Kidney (tissue), 14 donors: Measurements from ENCODE around the gene CHN2. TPM values are rescaled to one million over a fixed set of nuclear protein-coding genes. Genes with fewer than 3 reads are reported as not detected.

Experiments
- DNase-seq, 5 donors: peaks; one replicate each; pipeline ENCODE4 v3.0.0-alpha.2; 2013 to 2020
- FAIRE-seq: peaks from 2 replicates; lab custom pipeline; 2012; peaks lifted over from hg19 to GRCh38; lab: Jason Lieb, UNC
- H3K27ac ChIP-seq, 2 donors: one replicate each; pipeline ENCODE4 v1.7.0; 2013; ENCODE audit warnings: low read depth in 2 of 2, low read length in 2 of 2, inconsistent platforms in 1 of 2
- H3K27me3 ChIP-seq: one replicate; pipeline ENCODE4 v1.7.1; 2013; ENCODE audit warnings: low read length, inconsistent platforms; ENCODE audit not compliant: control insufficient read depth, insufficient read depth
- H3K36me3 ChIP-seq, 3 donors: one replicate each; pipeline versions ENCODE4 v1.7.0 to v1.7.1; 2013; ENCODE audit warnings: low read length in 3 of 3, control low read depth in 1 of 3, inconsistent platforms in 1 of 3; ENCODE audit not compliant: insufficient read depth in 3 of 3, control insufficient read depth in 2 of 3
- H3K4me1 ChIP-seq, 3 donors: one replicate each; pipeline versions ENCODE4 v1.7.0 to v1.7.1; 2013; ENCODE audit warnings: low read length in 3 of 3, inconsistent platforms in 1 of 3, low read depth in 1 of 3; ENCODE audit not compliant: control insufficient read depth in 2 of 3, insufficient read depth in 2 of 3
- H3K4me3 ChIP-seq, 3 donors: one replicate each; pipeline versions ENCODE4 v1.7.0 to v1.8.1; 2013; ENCODE audit warnings: low read length in 3 of 3, control low read depth in 1 of 3, inconsistent platforms in 1 of 3
- H3K9ac ChIP-seq, 3 donors: one replicate each; pipeline versions ENCODE4 v1.7.0 to v1.7.1; 2013; ENCODE audit warnings: low read length in 3 of 3, control low read depth in 1 of 3, inconsistent platforms in 1 of 3
- H3K9me3 ChIP-seq, 3 donors: one replicate each; pipeline versions ENCODE4 v1.7.0 to v1.7.1; 2013; ENCODE audit warnings: low read length in 3 of 3, control low read depth in 1 of 3, inconsistent platforms in 1 of 3; ENCODE audit not compliant: control insufficient read depth in 2 of 3, insufficient read depth in 1 of 3
- CTCF ChIP-seq: IDR thresholded peaks from 3 replicates; pipeline ENCODE4 v1.5.1; 2012; ENCODE audit warnings: mild to moderate bottlenecking, moderate library complexity, borderline replicate concordance; ENCODE audit not compliant: insufficient read depth; ENCODE audit errors: extremely low read depth
- intact Hi-C: fragments of 100-400 bp; cut with DNase I; formaldehyde crosslinking; loops from one replicate; pipeline ENCODE4 v1.11.1; 2022
- polyA plus RNA-seq: library from polyadenylated mRNA; stranded (reverse); fragments of 350-450 nt; fragmentation: Illumina TruSeq; extraction: RNeasy Lipid Tissue Mini Kit (QIAGEN cat#74804); gene quantifications from one replicate; pipeline ENCODE4 v1.2.3, GENCODE V29; 2014; ENCODE audit warnings: low read depth, low replicate concordance; ENCODE audit not compliant: insufficient read depth
- total RNA-seq: library from RNA; stranded (reverse); fragmentation: NEBNext Ultra II Directional; extraction: Animal tissue kit (Norgen Biotek cat#: 25700); gene quantifications from one replicate; pipeline ENCODE4 v1.2.1, GENCODE V29; 2021
- donor health status: control.
- donor health status: control.
- donor health status: control.
- donor health status: control.
- donor health status: control.
- donor health status: DM: yes; HTN: yes; CAD: no.
- donor health status: Normal renal cell carcinoma (clear cell type).

The CHN2 gene
- total and polyA plus RNA-seq, 2 donors from 2014 or later, result 7.4 to 22.5 TPM

GRCh38 chr7:29243910-29244655 is 49.5 kb downstream of the CHN2 start:
- Histone ChIP-seq H3K9ac (no peak overlapping the region), H3K4me3 (no peak overlapping the region), H3K27me3 (no peaks in the 10 kb centered on the region), H3K27ac (no peak overlapping the region), H3K9me3 (no peaks in the 10 kb centered on the region), H3K4me1 (peaks cover 0 to 11% (median 7%) of the 10 kb centered on the region in 3 donors), H3K36me3 (no peaks in the 10 kb centered on the region)
- FAIRE-seq, result no peak
- peak in 1 of 5 donors; percentile 26 for DNase-seq
- intact Hi-C loops, result no loop called here
- TF ChIP-seq CTCF, result no peak

- no peak overlapping the region for H3K4me3 ChIP-seq
- FAIRE-seq, result no peak
- no peak overlapping the region for H3K27ac ChIP-seq
These were observed 52.8 kb downstream of the CHN2 start for GRCh38 chr7:29247224-29247962.

GRCh38 chr7:29247963-29248236 is 53.3 kb downstream of the CHN2 start:
- TF ChIP-seq CTCF, result no peak
- H3K27ac ChIP-seq, result peak overlapping the region in 1 of 2 donors; percentile 59
- intact Hi-C loops, result no loop called here

More at GRCh38 chr7:29247224-29247962, 52.8 kb downstream of the CHN2 start:
- Histone ChIP-seq H3K27me3 (no peaks in the 10 kb centered on the region), H3K9me3 (no peaks in the 10 kb centered on the region), H3K9ac (no peak overlapping the region), H3K4me1 (peaks cover 0 to 14% (median 7%) of the 10 kb centered on the region in 3 donors), H3K36me3 (no peaks in the 10 kb centered on the region)
- no peak for DNase-seq
- intact Hi-C loops, result no loop called here
- no peak for TF ChIP-seq CTCF

More at GRCh38 chr7:29247963-29248236, 53.3 kb downstream of the CHN2 start:
- Histone ChIP-seq H3K9ac (no peak overlapping the region), H3K36me3 (no peaks in the 10 kb centered on the region), H3K9me3 (no peaks in the 10 kb centered on the region), H3K4me3 (no peak overlapping the region), H3K4me1 (peaks cover 0 to 14% (median 7%) of the 10 kb centered on the region in 3 donors), H3K27me3 (no peaks in the 10 kb centered on the region)
- FAIRE-seq (no peak), DNase-seq (no peak)
